Esophagus (tissue), 2 donors: ENCODE measurements around the gene BICDL1. TPM values are rescaled to one million over a fixed set of nuclear protein-coding genes. Genes with fewer than 3 reads are reported as not detected.

Experiments used
- H3K27ac ChIP-seq, 2 donors: one replicate each; pipeline ENCODE4 v1.5.1; 2013; ENCODE audit warnings: low read depth in 2 of 2, mild to moderate bottlenecking in 2 of 2, inconsistent platforms in 1 of 2, low read length in 1 of 2, moderate library complexity in 1 of 2
- H3K27me3 ChIP-seq, 2 donors: one replicate each; pipeline ENCODE4 v1.6.1; 2013; ENCODE audit warnings: low read length in 2 of 2, control low read depth in 1 of 2, mild to moderate bottlenecking in 1 of 2; ENCODE audit not compliant: insufficient read depth in 2 of 2, control insufficient read depth in 1 of 2
- H3K36me3 ChIP-seq, 2 donors: one replicate each; pipeline ENCODE4 v1.6.1; 2013; ENCODE audit warnings: low read length in 1 of 2; ENCODE audit not compliant: control insufficient read depth in 2 of 2, insufficient read depth in 2 of 2
- H3K4me1 ChIP-seq, 2 donors: one replicate each; pipeline ENCODE4 v1.6.1; 2013; ENCODE audit warnings: low read length in 1 of 2; ENCODE audit not compliant: control insufficient read depth in 2 of 2, insufficient read depth in 2 of 2
- H3K4me3 ChIP-seq, 2 donors: one replicate each; pipeline ENCODE4 v1.5.1; 2013; ENCODE audit warnings: low read length in 2 of 2, mild to moderate bottlenecking in 2 of 2, low read depth in 1 of 2, moderate library complexity in 1 of 2
- H3K9me3 ChIP-seq, 2 donors: one replicate each; pipeline ENCODE4 v1.6.1; 2013; ENCODE audit warnings: mild to moderate bottlenecking in 2 of 2, low read depth in 1 of 2, low read length in 1 of 2, moderate library complexity in 1 of 2; ENCODE audit not compliant: control insufficient read depth in 2 of 2, insufficient read depth in 1 of 2
- WGBS, 2 donors: extraction: QIAGEN DNeasy Blood & Tissue Kit; methylation state at CpG; one replicate each; pipeline ENCODE4 v1.1.7; 2013; 5-methylcytosine and 5-hydroxymethylcytosine counted together
- polyA plus RNA-seq, 2 donors: library from polyadenylated mRNA; stranded (reverse); fragments of 200-250 nt; gene quantifications; one replicate each; pipeline ENCODE4 v1.2.3, GENCODE V29; 2013
- donor health status: healthy with polysubstance abuse.
- donor health status: Bipolar disorder and iron deficiency.

BICDL1 gene
- 10 to 100 TPM; 34.5 to 54.7 TPM for polyA plus RNA-seq

DNA sequence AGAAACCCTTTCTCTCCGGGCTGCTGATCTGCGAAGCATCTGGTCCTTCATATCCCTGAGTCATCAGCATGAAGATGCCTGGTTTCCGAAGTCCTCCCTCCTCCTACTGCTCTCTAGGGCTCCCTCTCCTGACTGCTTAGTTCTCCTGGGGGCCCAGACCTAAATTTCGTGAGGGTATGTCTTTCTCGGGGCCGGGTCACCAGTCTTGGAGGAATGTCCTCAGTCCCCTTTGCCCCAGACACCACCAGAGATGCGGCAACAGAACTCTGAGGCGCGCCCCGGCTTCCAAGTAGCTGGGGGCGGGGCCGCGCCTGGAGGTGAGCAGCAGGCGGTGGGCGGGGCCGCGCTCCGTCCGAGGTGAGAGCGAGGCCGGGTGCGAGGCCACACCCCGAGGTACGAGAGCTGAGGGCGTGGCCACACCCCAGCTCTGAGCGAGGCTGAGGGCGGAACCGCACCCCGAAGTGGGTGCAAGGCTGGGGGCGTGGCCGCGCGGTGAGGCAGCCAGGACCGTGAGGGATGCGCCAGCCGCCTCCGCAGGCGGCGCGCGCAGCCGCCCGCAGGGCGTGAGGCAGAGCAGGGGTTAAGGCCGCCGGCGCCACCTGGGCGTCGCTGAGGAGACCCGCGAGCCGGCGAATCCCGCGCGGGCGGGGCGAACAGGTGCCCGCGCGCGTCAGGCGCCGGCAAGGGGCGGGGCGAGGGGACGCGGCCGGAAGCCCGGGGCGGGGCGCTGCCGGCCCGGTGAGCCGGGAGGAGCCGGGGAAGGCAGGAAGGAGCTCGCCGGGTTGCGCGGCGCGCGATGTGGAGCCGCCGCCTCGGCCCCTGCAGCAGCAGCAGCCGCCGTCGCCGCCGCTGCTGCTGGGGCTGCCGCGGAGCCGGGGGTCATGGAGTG is at the start of gene BICDL1:
Gene BICDL1, plus strand, starts transcription at position 765 of the 889 bp plus-strand sequence. CDS start 633 bp downstream, outside the sequence.
- peaks cover 0 to 3% of the 10 kb centered on the region in 2 donors for H3K4me1 ChIP-seq
- H3K9me3 ChIP-seq: no peaks in the 10 kb centered on the region
- H3K36me3 ChIP-seq: no peaks in the 10 kb centered on the region
- peak within 1 kb of the TSS; percentile 88 to 93 for H3K27ac ChIP-seq
- WGBS, 2 donors: 1% methylated on average over 69 to 94 of the region's 94 CpGs
- peak within 1 kb of the TSS; percentile 67 to 73 for H3K4me3 ChIP-seq
- no peaks in the 10 kb centered on the region for H3K27me3 ChIP-seq

DNA sequence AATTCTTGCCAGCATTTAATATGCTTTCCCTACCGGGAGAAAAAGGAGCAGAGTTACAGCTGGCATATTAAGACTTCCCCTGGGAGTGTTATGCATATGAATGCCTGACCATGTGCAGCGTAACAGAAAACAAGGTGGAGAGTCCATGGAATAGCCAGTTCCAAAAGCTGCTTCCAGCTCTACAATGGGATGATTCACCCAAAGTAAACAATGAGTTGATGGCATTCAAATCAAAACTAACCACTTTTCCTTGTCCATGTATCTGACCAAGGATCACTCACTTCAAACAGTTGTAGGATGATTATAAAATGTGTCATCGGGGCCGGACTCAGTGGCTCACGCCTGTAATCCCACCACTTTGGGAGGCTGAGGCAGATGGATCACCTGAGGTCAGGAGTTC is 48.1 kb upstream of the BICDL1 start:
- no peak overlapping the region for H3K4me3 ChIP-seq
- 34 to 43% methylated on average over 5 of the region's 5 CpGs for WGBS, 2 donors
- H3K27ac ChIP-seq: peak overlapping the region in 1 of 2 donors; percentile 7
- peaks cover 0 to 2% of the 10 kb centered on the region in 2 donors for H3K9me3 ChIP-seq
- H3K27me3 ChIP-seq: no peaks in the 10 kb centered on the region
- no peaks in the 10 kb centered on the region for H3K4me1 ChIP-seq
- no peaks in the 10 kb centered on the region for H3K36me3 ChIP-seq

GRCh38 chr12:119942386-119942785 is 46.6 kb upstream of the BICDL1 start:
- H3K9me3 ChIP-seq: peaks cover 0 to 2% of the 10 kb centered on the region in 2 donors
- no peak overlapping the region for H3K4me3 ChIP-seq
- H3K4me1 ChIP-seq: no peaks in the 10 kb centered on the region
- 77 to 81% methylated on average over 7 of the region's 7 CpGs for WGBS, 2 donors
- no peaks in the 10 kb centered on the region for H3K27me3 ChIP-seq
- no peak overlapping the region for H3K27ac ChIP-seq
- H3K36me3 ChIP-seq: no peaks in the 10 kb centered on the region

- Histone ChIP-seq H3K9me3 (peaks cover 0 to 2% of the 10 kb centered on the region in 2 donors), H3K4me1 (no peaks in the 10 kb centered on the region), H3K36me3 (no peaks in the 10 kb centered on the region), H3K27ac (no peak overlapping the region), H3K4me3 (no peak overlapping the region), H3K27me3 (no peaks in the 10 kb centered on the region)
- WGBS, 2 donors: 85 to 89% methylated on average over 6 of the region's 6 CpGs
Measured at GRCh38 chr12:119946213-119946612, 42.8 kb upstream of the BICDL1 start.

GRCh38 chr12:119949145-119949544 is 39.9 kb upstream of the BICDL1 start:
- Histone ChIP-seq H3K36me3 (no peaks in the 10 kb centered on the region), H3K27ac (no peak overlapping the region), H3K4me3 (no peak overlapping the region), H3K9me3 (no peaks in the 10 kb centered on the region), H3K4me1 (no peaks in the 10 kb centered on the region), H3K27me3 (no peaks in the 10 kb centered on the region)
- WGBS, 2 donors: 47 to 54% methylated on average over 10 of the region's 10 CpGs

GRCh38 chr12:119949594-119949993 is 39.4 kb upstream of the BICDL1 start:
- Histone ChIP-seq H3K36me3 (no peaks in the 10 kb centered on the region), H3K4me3 (no peak overlapping the region), H3K9me3 (no peaks in the 10 kb centered on the region), H3K4me1 (no peaks in the 10 kb centered on the region), H3K27me3 (no peaks in the 10 kb centered on the region), H3K27ac (no peak overlapping the region)
- WGBS, 2 donors: 68 to 76% methylated on average over 4 of the region's 4 CpGs

- no peaks in the 10 kb centered on the region for H3K36me3 ChIP-seq
- WGBS, 2 donors: 86 to 87% methylated on average over 3 of the region's 3 CpGs
Measured at GRCh38 chr12:119956047-119956446, 33.0 kb upstream of the BICDL1 start.

DNA sequence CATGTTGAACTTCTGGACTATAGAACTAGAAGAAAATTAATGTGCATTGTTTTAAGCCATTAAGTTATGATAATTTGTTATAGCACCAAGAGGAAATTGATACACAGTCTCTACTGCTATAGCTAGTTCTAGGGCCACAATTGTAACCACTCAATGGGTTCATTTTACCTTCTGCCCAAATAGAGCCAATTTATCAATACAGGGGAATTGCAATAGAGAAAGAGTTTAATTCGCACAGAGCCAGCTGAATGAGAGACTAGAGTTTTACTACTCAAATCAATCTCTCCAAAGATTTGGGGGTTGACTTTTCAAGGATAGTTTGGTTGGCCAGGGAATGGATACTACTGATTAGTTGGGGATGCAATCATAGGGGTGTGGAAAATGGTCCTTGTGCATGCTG is 31.9 kb upstream of the BICDL1 start:
- no peaks in the 10 kb centered on the region for H3K27me3 ChIP-seq
- no peak overlapping the region for H3K4me3 ChIP-seq
- no peak overlapping the region for H3K27ac ChIP-seq
- H3K9me3 ChIP-seq: peaks cover 2 to 13% of the 10 kb centered on the region in 2 donors
- WGBS, 2 donors: 95% methylated on average over 1 of the region's 1 CpG
- H3K4me1 ChIP-seq: no peaks in the 10 kb centered on the region
- no peaks in the 10 kb centered on the region for H3K36me3 ChIP-seq

More at GRCh38 chr12:119956047-119956446, 33.0 kb upstream of the BICDL1 start:
- Histone ChIP-seq H3K4me3 (no peak overlapping the region), H3K9me3 (peaks cover 2 to 13% of the 10 kb centered on the region in 2 donors), H3K27ac (no peak overlapping the region), H3K27me3 (no peaks in the 10 kb centered on the region), H3K4me1 (no peaks in the 10 kb centered on the region)

DNA sequence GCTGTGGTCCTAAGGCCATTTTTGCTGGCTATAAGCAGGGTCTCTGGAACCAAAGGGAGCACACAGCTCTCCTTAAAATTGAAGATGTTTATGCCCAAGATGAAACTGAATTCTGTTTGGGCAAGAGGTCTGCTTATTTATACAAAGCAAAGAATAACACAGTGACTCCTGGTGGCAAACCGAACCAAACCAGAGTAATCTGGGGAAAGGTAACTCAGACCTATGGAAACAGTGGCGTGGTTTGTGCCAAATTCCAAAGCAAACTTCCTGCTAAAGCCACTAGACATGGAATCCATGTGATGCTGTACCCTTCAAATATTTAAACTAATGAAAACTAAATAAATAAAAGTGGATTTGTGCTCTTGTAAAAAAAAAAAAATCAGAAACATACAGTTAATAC is 29.6 kb upstream of the BICDL1 start:
- Histone ChIP-seq H3K27ac (no peak overlapping the region), H3K4me3 (no peak overlapping the region), H3K9me3 (peaks cover 2 to 13% of the 10 kb centered on the region in 2 donors), H3K36me3 (no peaks in the 10 kb centered on the region), H3K4me1 (no peaks in the 10 kb centered on the region), H3K27me3 (no peaks in the 10 kb centered on the region)
- WGBS, 2 donors: 76 to 79% methylated on average over 2 of the region's 2 CpGs

DNA sequence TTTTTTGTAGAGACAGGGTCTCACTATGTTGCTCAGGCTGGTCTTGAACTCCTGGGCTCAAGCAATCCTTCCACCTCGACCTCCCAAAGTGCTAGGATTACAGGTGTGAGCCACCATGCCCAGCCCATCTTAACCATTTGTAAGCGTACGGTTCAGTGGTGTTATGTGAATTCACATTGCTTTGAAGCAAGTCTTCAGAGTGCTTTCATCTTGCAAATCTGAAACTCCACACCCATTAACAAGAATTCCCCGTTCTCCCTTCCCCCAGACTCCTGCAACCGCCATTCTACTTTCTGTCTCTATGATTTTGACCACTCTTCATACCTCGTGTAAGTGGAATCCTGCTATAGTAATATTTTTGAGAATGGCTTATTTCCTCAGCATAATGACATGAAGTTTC is 24.9 kb upstream of the BICDL1 start:
- 76 to 81% methylated on average over 6 of the region's 6 CpGs for WGBS, 2 donors
- Histone ChIP-seq H3K36me3 (no peaks in the 10 kb centered on the region), H3K27me3 (no peaks in the 10 kb centered on the region), H3K4me1 (no peaks in the 10 kb centered on the region), H3K27ac (no peak overlapping the region), H3K9me3 (no peaks in the 10 kb centered on the region), H3K4me3 (no peak overlapping the region)
